GM21390 (cell line): ENCODE results near the gene KCNMB3.
"Not testable (repeated sequence)": the region's sequence is repeated elsewhere in the genome, so short reads cannot be mapped to it uniquely, and the experiment has no call there.

Experiments used
- ATAC-seq: cut with Tn5 transposase; IDR thresholded peaks from one replicate; pipeline ENCODE4 v1.9.1; 2021; ENCODE audit not compliant: unreplicated experiment

KCNMB3 gene

GRCh38 chr3:179250803-179251476 lies at the start of gene KCNMB3:
Gene KCNMB3 (minus strand): TSS chr3:179251114. CDS start chr3:179250990, 124 bp downstream.
- ATAC-seq, result no peak

GRCh38 chr3:179299999-179300613 lies 49.2 kb upstream of the KCNMB3 start:
- peak; percentile 81 for ATAC-seq

GRCh38 chr3:179299316-179299715 lies 48.4 kb upstream of the KCNMB3 start:
- no peak for ATAC-seq

GRCh38 chr3:179297971-179298725 lies 47.2 kb upstream of the KCNMB3 start:
- no peak for ATAC-seq

GRCh38 chr3:179292450-179292849 lies 41.5 kb upstream of the KCNMB3 start:
- ATAC-seq, result no peak

GRCh38 chr3:179289295-179289694 lies 38.4 kb upstream of the KCNMB3 start:
- ATAC-seq, result no peak

- ATAC-seq, result no peak
Observed at GRCh38 chr3:179288845-179289244, 37.9 kb upstream of the KCNMB3 start.

GRCh38 chr3:179286331-179286730 lies 35.4 kb upstream of the KCNMB3 start:
- no peak for ATAC-seq

- no peak for ATAC-seq
Observed at GRCh38 chr3:179281825-179282224, 30.9 kb upstream of the KCNMB3 start.

GRCh38 chr3:179279837-179280236 lies 28.9 kb upstream of the KCNMB3 start:
- ATAC-seq, result no peak

- no peak for ATAC-seq
Observed at GRCh38 chr3:179278932-179279693, 28.2 kb upstream of the KCNMB3 start.

- ATAC-seq, result no peak
Observed at GRCh38 chr3:179278151-179278550, 27.2 kb upstream of the KCNMB3 start.

- ATAC-seq, result no peak
Observed at GRCh38 chr3:179276743-179277142, 25.8 kb upstream of the KCNMB3 start.

GRCh38 chr3:179276001-179276400 lies 25.1 kb upstream of the KCNMB3 start:
- ATAC-seq, result no peak

GRCh38 chr3:179274434-179274833 lies 23.5 kb upstream of the KCNMB3 start:
- not testable (repeated sequence) for ATAC-seq

GRCh38 chr3:179272385-179272784 lies 21.5 kb upstream of the KCNMB3 start:
- ATAC-seq, result no peak

GRCh38 chr3:179269152-179269707 lies 18.3 kb upstream of the KCNMB3 start:
- no peak for ATAC-seq

GRCh38 chr3:179268400-179269051 lies 17.6 kb upstream of the KCNMB3 start:
- ATAC-seq, result no peak

- no peak for ATAC-seq
Observed at GRCh38 chr3:179266701-179267211, 15.8 kb upstream of the KCNMB3 start.

GRCh38 chr3:179265875-179266274 lies 15.0 kb upstream of the KCNMB3 start:
- peak; percentile 39 for ATAC-seq
